GM23338 (cell line): ENCODE data around the gene CNTNAP5. TPM values are rescaled to one million over a fixed set of nuclear protein-coding genes. Genes with fewer than 3 reads are reported as not detected.

Source experiments
- ATAC-seq: fragments of 200-7000 bp; cut with Tn5 transposase; 3 replicates; pipeline ENCODE4 v1.9.1; 2020
- DNase-seq: peaks from one replicate; pipeline ENCODE4 v3.0.0-alpha.2; 2015; ENCODE audit warnings: low spot score
- H2AFZ ChIP-seq: fragments of 200-600 bp; sonication (generic); 2 replicates; pipeline ENCODE4 v1.8.0; 2016; ENCODE audit warnings: antibody characterized with exemption, mild to moderate bottlenecking, moderate library complexity
- H3F3A ChIP-seq: fragments of 200-600 bp; sonication (generic); replicated peaks from 2 replicates; pipeline ENCODE4 v1.8.0; 2017; ENCODE audit warnings: antibody characterized with exemption, mixed run types, low read depth
- H3K27ac ChIP-seq: fragments of 200-600 bp; sonication (generic); 2 replicates; pipeline ENCODE4 v1.6.1; 2016; ENCODE audit warnings: low read depth
- H3K27me3 ChIP-seq: fragments of 200-600 bp; sonication (generic); 2 replicates; pipeline ENCODE4 v1.8.0; 2016; ENCODE audit warnings: mild to moderate bottlenecking, mixed run types, moderate library complexity; ENCODE audit not compliant: insufficient read depth
- H3K36me3 ChIP-seq: fragments of 200-600 bp; sonication (generic); 2 replicates; pipeline ENCODE4 v1.8.0; 2016; ENCODE audit warnings: mild to moderate bottlenecking; ENCODE audit not compliant: insufficient read depth
- H3K4me1 ChIP-seq: fragments of 200-600 bp; sonication (generic); 2 replicates; pipeline ENCODE4 v1.8.0; 2016; ENCODE audit warnings: mild to moderate bottlenecking, moderate library complexity; ENCODE audit not compliant: insufficient read depth
- H3K4me2 ChIP-seq: fragments of 200-600 bp; sonication (generic); 2 replicates; pipeline ENCODE4 v1.7.1; 2017; ENCODE audit warnings: mixed run types
- H3K4me3 ChIP-seq: fragments of 200-600 bp; sonication (generic); 2 replicates; pipeline ENCODE4 v1.6.1; 2016; ENCODE audit warnings: mixed run types
- H3K79me2 ChIP-seq: fragments of 200-600 bp; sonication (generic); replicated peaks from 2 replicates; pipeline ENCODE4 v1.8.0; 2017; ENCODE audit warnings: mild to moderate bottlenecking; ENCODE audit not compliant: insufficient read depth
- H3K9me2 ChIP-seq: fragments of 200-600 bp; sonication (generic); 2 replicates; pipeline ENCODE4 v1.8.0; 2017; ENCODE audit not compliant: insufficient read depth
- H4K20me1 ChIP-seq: fragments of 200-600 bp; sonication (generic); replicated peaks from 2 replicates; pipeline ENCODE4 v1.8.0; 2017; ENCODE audit warnings: mild to moderate bottlenecking; ENCODE audit not compliant: insufficient read depth
- H3K27ac Mint-ChIP-seq: 2 replicates; pipeline ENCODE4 v1.8.0; 2020; ENCODE audit warnings: inconsistent platforms, mild to moderate bottlenecking, moderate library complexity, mixed read lengths
- H3K27me3 Mint-ChIP-seq: 3 replicates; pipeline ENCODE4 v1.8.0; 2022; ENCODE audit warnings: low read depth, mild to moderate bottlenecking, moderate library complexity, mixed read lengths, inconsistent platforms; ENCODE audit not compliant: insufficient read depth, poor library complexity
- H3K36me3 Mint-ChIP-seq: 3 replicates; pipeline ENCODE4 v1.8.0; 2021; ENCODE audit warnings: low read depth, mild to moderate bottlenecking, inconsistent platforms, moderate library complexity, mixed read lengths
- H3K4me1 Mint-ChIP-seq: 3 replicates; pipeline ENCODE4 v1.8.0; 2020; ENCODE audit warnings: mild to moderate bottlenecking, inconsistent platforms, mixed read lengths
- H3K4me3 Mint-ChIP-seq: 3 replicates; pipeline ENCODE4 v1.8.0; 2021; ENCODE audit warnings: moderate library complexity, mild to moderate bottlenecking, inconsistent platforms, mixed read lengths
- H3K9me3 Mint-ChIP-seq: 3 replicates; pipeline ENCODE4 v1.8.0; 2020; ENCODE audit warnings: moderate library complexity, mild to moderate bottlenecking, inconsistent platforms, mixed read lengths
- CREB1 ChIP-seq: fragments of 250-450 bp; sonication (Bioruptor Pico); IDR thresholded peaks from 2 replicates; pipeline ENCODE4 v1.5.0; 2020; ENCODE audit warnings: low read depth, mild to moderate bottlenecking, moderate library complexity
- EZH2 ChIP-seq: fragments of 200-600 bp; sonication (generic); IDR thresholded peaks from one replicate; pipeline ENCODE4 v1.8.0; 2017; ENCODE audit warnings: antibody characterized with exemption, mild to moderate bottlenecking, low read depth; ENCODE audit not compliant: unreplicated experiment
- EZH2phosphoT487 ChIP-seq: fragments of 200-600 bp; sonication (generic); IDR thresholded peaks from one replicate; pipeline ENCODE4 v1.8.1; 2018; ENCODE audit warnings: antibody characterized with exemption; ENCODE audit not compliant: unreplicated experiment
- JUNB ChIP-seq: IDR thresholded peaks from one replicate; pipeline ENCODE4 v1.6.1; 2016; ENCODE audit warnings: antibody characterized with exemption; ENCODE audit not compliant: unreplicated experiment
- NANOG ChIP-seq: IDR thresholded peaks from 2 replicates; pipeline ENCODE4 v1.6.1; 2016; ENCODE audit warnings: antibody characterized with exemption, borderline replicate concordance
- POLR2AphosphoS5 ChIP-seq: IDR thresholded peaks from 2 replicates; pipeline ENCODE4 v1.6.1; 2016; ENCODE audit warnings: antibody characterized with exemption, low read depth
- REST ChIP-seq: IDR thresholded peaks from one replicate; pipeline ENCODE4 v1.6.1; 2018; ENCODE audit warnings: antibody characterized with exemption; ENCODE audit not compliant: unreplicated experiment
- STAT1 ChIP-seq: IDR thresholded peaks from one replicate; pipeline ENCODE4 v1.6.1; 2016; ENCODE audit warnings: antibody characterized with exemption; ENCODE audit not compliant: unreplicated experiment
- ZNF114 ChIP-seq: fragments of 250-450 bp; sonication (Bioruptor Pico); IDR thresholded peaks from 2 replicates; pipeline ENCODE4 v1.5.0; 2020; ENCODE audit warnings: mild to moderate bottlenecking, moderate library complexity
- ZNF331 ChIP-seq: fragments of 250-450 bp; sonication (Bioruptor Pico); IDR thresholded peaks from 2 replicates; pipeline ENCODE4 v1.5.0; 2020; ENCODE audit warnings: low read depth, mild to moderate bottlenecking, moderate library complexity
- ZNF462 ChIP-seq: fragments of 250-450 bp; sonication (Bioruptor Pico); IDR thresholded peaks from 2 replicates; pipeline ENCODE4 v1.5.0; 2020; ENCODE audit warnings: mild to moderate bottlenecking, moderate library complexity
- polyA plus RNA-seq: library from polyadenylated mRNA; unstranded; fragments of >200 nt; fragmentation: Nextera tagmentation; extraction: Ambion mirVana; gene quantifications from 2 replicates; pipeline ENCODE4 v1.2.1, GENCODE V29; 2016
- total RNA-seq: library from RNA; depleted of rRNA; stranded (reverse); fragments of >200 nt; shearing (Covaris generic); gene quantifications from 2 replicates; pipeline ENCODE4 v1.2.3, GENCODE V29; 2014
- TF ChIP-seq, protein P1 (sequence below), 2 experiments: fragments of 200-600 bp in 1 of 2; sonication (generic) in 1 of 2; conservative IDR thresholded peaks; 2 replicates each; pipeline versions ENCODE4 v1.5.1 to v1.6.1; 2016 to 2017; ENCODE audit warnings: antibody characterized with exemption in 2 of 2, low read depth in 2 of 2, mild to moderate bottlenecking in 2 of 2, moderate library complexity in 1 of 2
- TF ChIP-seq, protein P2 (sequence below): IDR thresholded peaks from 2 replicates; pipeline ENCODE4 v1.6.1; 2016; ENCODE audit warnings: antibody characterized with exemption

The CNTNAP5 gene
- total and polyA plus RNA-seq, 2 experiments from 2014 or later = 0.49 to 0.50 TPM

GRCh38 chr2:124424074-124424473, 399.0 kb downstream of the CNTNAP5 start:
- Histone ChIP-seq H3K4me3 (no peak overlapping the region), H3K4me2 (no peak overlapping the region), H3K79me2 (no peaks in the 10 kb centered on the region), H3K4me1 (peaks cover 7% of the 10 kb centered on the region; the same call in 1 of the 2 replicates), H3F3A (no peaks in the 10 kb centered on the region), H3K27ac (no peak overlapping the region), H2AFZ (no peak overlapping the region), H4K20me1 (no peaks in the 10 kb centered on the region), H3K9me2 (peaks cover 5% of the 10 kb centered on the region; the same call in 1 of the 2 replicates), H3K36me3 (no peaks in the 10 kb centered on the region), H3K27me3 (no peaks in the 10 kb centered on the region)
- no peak for ATAC-seq
- Mint-ChIP-seq H3K4me1 (peaks cover 9% of the 10 kb centered on the region), H3K27me3 (no peaks in the 10 kb centered on the region), H3K27ac (no peak overlapping the region), H3K9me3 (no peaks in the 10 kb centered on the region), H3K4me3 (no peak overlapping the region), H3K36me3 (no peaks in the 10 kb centered on the region)
- no peak for DNase-seq
- TF ChIP-seq, protein P1, sequence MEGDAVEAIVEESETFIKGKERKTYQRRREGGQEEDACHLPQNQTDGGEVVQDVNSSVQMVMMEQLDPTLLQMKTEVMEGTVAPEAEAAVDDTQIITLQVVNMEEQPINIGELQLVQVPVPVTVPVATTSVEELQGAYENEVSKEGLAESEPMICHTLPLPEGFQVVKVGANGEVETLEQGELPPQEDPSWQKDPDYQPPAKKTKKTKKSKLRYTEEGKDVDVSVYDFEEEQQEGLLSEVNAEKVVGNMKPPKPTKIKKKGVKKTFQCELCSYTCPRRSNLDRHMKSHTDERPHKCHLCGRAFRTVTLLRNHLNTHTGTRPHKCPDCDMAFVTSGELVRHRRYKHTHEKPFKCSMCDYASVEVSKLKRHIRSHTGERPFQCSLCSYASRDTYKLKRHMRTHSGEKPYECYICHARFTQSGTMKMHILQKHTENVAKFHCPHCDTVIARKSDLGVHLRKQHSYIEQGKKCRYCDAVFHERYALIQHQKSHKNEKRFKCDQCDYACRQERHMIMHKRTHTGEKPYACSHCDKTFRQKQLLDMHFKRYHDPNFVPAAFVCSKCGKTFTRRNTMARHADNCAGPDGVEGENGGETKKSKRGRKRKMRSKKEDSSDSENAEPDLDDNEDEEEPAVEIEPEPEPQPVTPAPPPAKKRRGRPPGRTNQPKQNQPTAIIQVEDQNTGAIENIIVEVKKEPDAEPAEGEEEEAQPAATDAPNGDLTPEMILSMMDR (conservative IDR thresholded peaks at IDR 0.05; ENCODE audit: low read depth in 2 of 2) = no peak
- no peak for TF ChIP-seq POLR2AphosphoS5
- TF ChIP-seq ZNF462 (CRISPR knock-in tag) = no peak
- TF ChIP-seq CREB1 (CRISPR knock-in tag) = no peak
- no peak for TF ChIP-seq EZH2phosphoT487
- no peak for TF ChIP-seq NANOG
- TF ChIP-seq, protein P2, sequence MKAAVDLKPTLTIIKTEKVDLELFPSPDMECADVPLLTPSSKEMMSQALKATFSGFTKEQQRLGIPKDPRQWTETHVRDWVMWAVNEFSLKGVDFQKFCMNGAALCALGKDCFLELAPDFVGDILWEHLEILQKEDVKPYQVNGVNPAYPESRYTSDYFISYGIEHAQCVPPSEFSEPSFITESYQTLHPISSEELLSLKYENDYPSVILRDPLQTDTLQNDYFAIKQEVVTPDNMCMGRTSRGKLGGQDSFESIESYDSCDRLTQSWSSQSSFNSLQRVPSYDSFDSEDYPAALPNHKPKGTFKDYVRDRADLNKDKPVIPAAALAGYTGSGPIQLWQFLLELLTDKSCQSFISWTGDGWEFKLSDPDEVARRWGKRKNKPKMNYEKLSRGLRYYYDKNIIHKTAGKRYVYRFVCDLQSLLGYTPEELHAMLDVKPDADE = no peak
- no peak for TF ChIP-seq REST
- TF ChIP-seq EZH2 = no peak
- no peak for TF ChIP-seq ZNF331 (CRISPR knock-in tag)
- no peak for TF ChIP-seq STAT1
- TF ChIP-seq ZNF114 (CRISPR knock-in tag) = no peak
- no peak for TF ChIP-seq JUNB
